ENCODE results near the gene NFIB.

Gene NFIB

GRCh38 chr9:14131356-14132088 lies 182.4 kb downstream of the NFIB start:
- Mint-ChIP-seq H3K27me3 (ENCODE audit: low read depth, poor library complexity) (no peaks in the 10 kb centered on the region), H3K4me1 (peaks cover 22% of the 10 kb centered on the region), H3K27ac (no peak overlapping the region), H3K36me3 (ENCODE audit: low read depth) (no peaks in the 10 kb centered on the region), H3K4me3 (no peak overlapping the region), H3K9me3 (no peaks in the 10 kb centered on the region)
- no peak for TF ChIP-seq CTCF (IDR thresholded peaks at IDR 0.05)
- DNase-seq = no peak

- H3K27me3 Mint-ChIP-seq (ENCODE audit: low read depth, poor library complexity) = peaks cover 3% of the 10 kb centered on the region
- no peaks in the 10 kb centered on the region for H3K9me3 Mint-ChIP-seq
- H3K4me1 Mint-ChIP-seq = peaks cover 5% of the 10 kb centered on the region
- DNase-seq = no peak
- H3K36me3 Mint-ChIP-seq (ENCODE audit: low read depth) = peaks cover 3% of the 10 kb centered on the region
- TF ChIP-seq CTCF (IDR thresholded peaks at IDR 0.05) = no peak
- no peak overlapping the region for H3K27ac Mint-ChIP-seq
- no peak overlapping the region for H3K4me3 Mint-ChIP-seq
Observed at GRCh38 chr9:14127656-14128055, 186.3 kb downstream of the NFIB start.

- H3K4me1 Mint-ChIP-seq = no peaks in the 10 kb centered on the region
- no peak for DNase-seq
- no peak overlapping the region for H3K4me3 Mint-ChIP-seq
- H3K27ac Mint-ChIP-seq = no peak overlapping the region
- H3K9me3 Mint-ChIP-seq = no peaks in the 10 kb centered on the region
- H3K27me3 Mint-ChIP-seq (ENCODE audit: low read depth, poor library complexity) = no peaks in the 10 kb centered on the region
- H3K36me3 Mint-ChIP-seq (ENCODE audit: low read depth) = peaks cover 20% of the 10 kb centered on the region
- no peak for TF ChIP-seq CTCF (IDR thresholded peaks at IDR 0.05)
Observed at GRCh38 chr9:14119694-14120514, 194.0 kb downstream of the NFIB start.

- peaks cover 7% of the 10 kb centered on the region for H3K27me3 Mint-ChIP-seq (ENCODE audit: low read depth, poor library complexity)
- peaks cover 9% of the 10 kb centered on the region for H3K36me3 Mint-ChIP-seq (ENCODE audit: low read depth)
- DNase-seq = no peak
- H3K4me1 Mint-ChIP-seq = peaks cover 10% of the 10 kb centered on the region
- no peak overlapping the region for H3K4me3 Mint-ChIP-seq
- no peaks in the 10 kb centered on the region for H3K9me3 Mint-ChIP-seq
- TF ChIP-seq CTCF (IDR thresholded peaks at IDR 0.05) = no peak
- no peak overlapping the region for H3K27ac Mint-ChIP-seq
Observed at GRCh38 chr9:14112226-14112625, 201.7 kb downstream of the NFIB start.

- Mint-ChIP-seq H3K4me3 (no peak overlapping the region), H3K27me3 (ENCODE audit: low read depth, poor library complexity) (peaks cover 7% of the 10 kb centered on the region), H3K36me3 (ENCODE audit: low read depth) (peaks cover 6% of the 10 kb centered on the region), H3K9me3 (no peaks in the 10 kb centered on the region), H3K4me1 (peaks cover 15% of the 10 kb centered on the region), H3K27ac (no peak overlapping the region)
- DNase-seq = no peak
- TF ChIP-seq CTCF (IDR thresholded peaks at IDR 0.05) = no peak
Observed at GRCh38 chr9:14111696-14112095, 202.2 kb downstream of the NFIB start.
